Left lung (tissue), 10 donors: ENCODE results near the gene GRIK3. TPM values are rescaled to one million over a fixed set of nuclear protein-coding genes. Genes with fewer than 3 reads are reported as not detected.

ENCODE experiments used
- ATAC-seq: fragments of 200-7000 bp; cut with Tn5 transposase; one replicate; pipeline ENCODE4 v1.9.1; 2020; ENCODE audit warnings: moderate library complexity
- DNase-seq, 4 donors: peaks; one replicate each; pipeline ENCODE4 v3.0.0-alpha.2; 2013 to 2020
- H3K27ac ChIP-seq, 2 donors: fragments of 200-600 bp; sonication (generic) in 1 of 2; one replicate each; pipeline versions ENCODE4 v1.5.0 to v1.8.0; 2020 to 2021
- H3K27me3 ChIP-seq, 2 donors: fragments of 200-600 bp; sonication (generic) in 1 of 2; one replicate each; pipeline versions ENCODE4 v1.5.0 to v1.8.0; 2020 to 2021
- H3K36me3 ChIP-seq, 2 donors: fragments of 200-600 bp; sonication (generic) in 1 of 2; one replicate each; pipeline versions ENCODE4 v1.5.0 to v1.8.0; 2020 to 2021
- H3K4me1 ChIP-seq, 2 donors: fragments of 200-600 bp; one replicate each; pipeline ENCODE4 v1.8.0; 2021
- H3K4me3 ChIP-seq, 2 donors: fragments of 200-600 bp; sonication (generic) in 1 of 2; one replicate each; pipeline versions ENCODE4 v1.5.0 to v1.8.0; 2020 to 2021; ENCODE audit warnings: mild to moderate bottlenecking in 1 of 2
- H3K9me3 ChIP-seq, 2 donors: fragments of 200-600 bp; sonication (generic) in 1 of 2; one replicate each; pipeline versions ENCODE4 v1.5.0 to v1.8.0; 2020 to 2021
- CTCF ChIP-seq, 2 donors: fragments of 200-600 bp; sonication (generic) in 1 of 2; IDR thresholded peaks; one replicate each; pipeline versions ENCODE4 v1.5.0 to v1.8.0; 2021; ENCODE audit warnings: antibody characterized with exemption in 2 of 2
- intact Hi-C, 2 donors: fragments of 100-400 bp; cut with DNase I; formaldehyde crosslinking; loops; one replicate each; pipeline versions ENCODE4 v1.11.2 to v1.14.2; 2022
- polyA plus RNA-seq, 6 donors: library from polyadenylated mRNA; unstranded; fragments of 120-200 nt; gene quantifications; one replicate each; pipeline ENCODE4 v1.2.1, GENCODE V29; 2013; ENCODE audit not compliant: insufficient read length in 6 of 6
- total RNA-seq, 2 donors: library from RNA; stranded (reverse); fragmentation: NEBNext Ultra II Directional; extraction: Animal tissue kit (Norgen Biotek cat#: 25700); gene quantifications; one replicate each; pipeline ENCODE4 v1.2.1, GENCODE V29; 2021
- donor health status: DM: no; HTN: yes; CAD: no.
- donor health status: DM: no; HTN: no; CAD: no.

GRIK3 gene
- total and polyA plus RNA-seq, 8 donors: 0.18 to 1.2 (median 0.48) TPM; not detected in 1

GRCh38 chr1:36888811-36889477 is 145.4 kb downstream of the GRIK3 start:
- Histone ChIP-seq H3K27me3 (peaks cover 0 to 46% of the 10 kb centered on the region in 2 donors), H3K36me3 (no peaks in the 10 kb centered on the region), H3K9me3 (no peaks in the 10 kb centered on the region), H3K4me1 (no peaks in the 10 kb centered on the region), H3K4me3 (no peak overlapping the region), H3K27ac (no peak overlapping the region)
- TF ChIP-seq CTCF (IDR thresholded peaks at IDR 0.05): no peak
- intact Hi-C loops: no loop called here
- DNase-seq (no peak), ATAC-seq (no peak)

GRCh38 chr1:36885540-36886357 is 148.6 kb downstream of the GRIK3 start:
- intact Hi-C loops: no loop called here
- no peak for ATAC-seq
- H3K36me3 ChIP-seq: no peaks in the 10 kb centered on the region
- no peak overlapping the region for H3K4me3 ChIP-seq
- no peak overlapping the region for H3K27ac ChIP-seq
- DNase-seq: peak in 2 of 4 donors; percentile 57 to 73
- no peak for TF ChIP-seq CTCF (IDR thresholded peaks at IDR 0.05)
- H3K9me3 ChIP-seq: no peaks in the 10 kb centered on the region
- H3K27me3 ChIP-seq: peaks cover 0 to 25% of the 10 kb centered on the region in 2 donors
- H3K4me1 ChIP-seq: no peaks in the 10 kb centered on the region

- intact Hi-C loops: no loop called here
- DNase-seq: no peak
- Histone ChIP-seq H3K4me3 (no peak overlapping the region), H3K4me1 (no peaks in the 10 kb centered on the region), H3K36me3 (no peaks in the 10 kb centered on the region), H3K27me3 (peaks cover 0 to 15% of the 10 kb centered on the region in 2 donors), H3K9me3 (no peaks in the 10 kb centered on the region), H3K27ac (no peak overlapping the region)
- no peak for TF ChIP-seq CTCF (IDR thresholded peaks at IDR 0.05)
- no peak for ATAC-seq
Measured at GRCh38 chr1:36884801-36885200, 149.5 kb downstream of the GRIK3 start.

- DNase-seq: no peak
- peaks cover 0 to 9% of the 10 kb centered on the region in 2 donors for H3K27me3 ChIP-seq
- intact Hi-C loops: no loop called here
- no peak overlapping the region for H3K4me3 ChIP-seq
- no peak for ATAC-seq
- H3K4me1 ChIP-seq: no peaks in the 10 kb centered on the region
- H3K9me3 ChIP-seq: no peaks in the 10 kb centered on the region
- no peak overlapping the region for H3K27ac ChIP-seq
- H3K36me3 ChIP-seq: no peaks in the 10 kb centered on the region
- TF ChIP-seq CTCF (IDR thresholded peaks at IDR 0.05): no peak
Measured at GRCh38 chr1:36884029-36884701, 150.2 kb downstream of the GRIK3 start.
